ENCODE data around the gene MTRFR. TPM values are rescaled to one million over a fixed set of nuclear protein-coding genes. Genes with fewer than 3 reads are reported as not detected.
"Not testable (repeated sequence)": the region's sequence is repeated elsewhere in the genome, so short reads cannot be mapped to it uniquely, and the experiment has no call there.

The MTRFR gene
- total and polyA plus RNA-seq, 2 donors (not counting 1 experiment from before 2014, with no cell fraction given) = 18.7 to 45.5 TPM

- peaks cover 41% of the 10 kb centered on the region for H3K4me1 Mint-ChIP-seq
- no peaks in the 10 kb centered on the region for H3K9me3 Mint-ChIP-seq (ENCODE audit: insufficient read depth)
- POLR2A ChIA-PET = no interaction called here
- TF ChIP-seq EZH2 (IDR thresholded peaks at IDR 0.05; ENCODE audit: borderline replicate concordance, insufficient read depth, low read depth, low read length, poor library complexity, severe bottlenecking) = no peak
- TF ChIP-seq, protein P1, sequence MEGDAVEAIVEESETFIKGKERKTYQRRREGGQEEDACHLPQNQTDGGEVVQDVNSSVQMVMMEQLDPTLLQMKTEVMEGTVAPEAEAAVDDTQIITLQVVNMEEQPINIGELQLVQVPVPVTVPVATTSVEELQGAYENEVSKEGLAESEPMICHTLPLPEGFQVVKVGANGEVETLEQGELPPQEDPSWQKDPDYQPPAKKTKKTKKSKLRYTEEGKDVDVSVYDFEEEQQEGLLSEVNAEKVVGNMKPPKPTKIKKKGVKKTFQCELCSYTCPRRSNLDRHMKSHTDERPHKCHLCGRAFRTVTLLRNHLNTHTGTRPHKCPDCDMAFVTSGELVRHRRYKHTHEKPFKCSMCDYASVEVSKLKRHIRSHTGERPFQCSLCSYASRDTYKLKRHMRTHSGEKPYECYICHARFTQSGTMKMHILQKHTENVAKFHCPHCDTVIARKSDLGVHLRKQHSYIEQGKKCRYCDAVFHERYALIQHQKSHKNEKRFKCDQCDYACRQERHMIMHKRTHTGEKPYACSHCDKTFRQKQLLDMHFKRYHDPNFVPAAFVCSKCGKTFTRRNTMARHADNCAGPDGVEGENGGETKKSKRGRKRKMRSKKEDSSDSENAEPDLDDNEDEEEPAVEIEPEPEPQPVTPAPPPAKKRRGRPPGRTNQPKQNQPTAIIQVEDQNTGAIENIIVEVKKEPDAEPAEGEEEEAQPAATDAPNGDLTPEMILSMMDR (IDR thresholded peaks at IDR 0.05) = no peak
- H3K27ac Mint-ChIP-seq = peak overlapping the region; percentile 6
- peaks cover 0 to 20% of the 10 kb centered on the region in 2 experiments for H3K36me3 ChIP-seq (replicated peaks in 1 of 2; ENCODE audit: control extremely low read depth in 1 of 2, control insufficient read depth in 1 of 2, extremely low read depth in 1 of 2, insufficient read depth in 2 of 2, low read length in 1 of 2)
- no peaks in the 10 kb centered on the region for H3K27me3 ChIP-seq (replicated peaks in 1 of 4; ENCODE audit: control extremely low read depth in 1 of 4, control insufficient read depth in 3 of 4, insufficient read depth in 4 of 4, low read length in 3 of 4)
- H3K27me3 Mint-ChIP-seq = no peaks in the 10 kb centered on the region
- CTCF ChIA-PET = interaction anchor here (8.0 kb wide), 1 partner anchor 200 kb away, joined by 212 read pairs; no protein-coding TSS in a partner anchor
- H3K4me2 ChIP-seq (replicated peaks; ENCODE audit: low read depth, low read length, poor library complexity, severe bottlenecking) = no peak overlapping the region
- no peak overlapping the region for H3K4me3 Mint-ChIP-seq
- peaks cover 76% of the 10 kb centered on the region for H4K20me1 ChIP-seq (ENCODE audit: control insufficient read depth, insufficient read depth, low read length, poor library complexity, severe bottlenecking)
- no peak overlapping the region for H3K27ac ChIP-seq (ENCODE audit: low read length in 2 of 2)
- no peak overlapping the region for H2AFZ ChIP-seq (ENCODE audit: insufficient read depth, low read depth, low read length, poor library complexity, severe bottlenecking)
- intact Hi-C loops (cut with micrococcal nuclease) = no loop called here
- H3K4me3 ChIP-seq (ENCODE audit: control extremely low read depth in 1 of 5, extremely low read depth in 1 of 5, insufficient read depth in 1 of 5, low read depth in 2 of 5, low read length in 4 of 5) = no peak overlapping the region
- H3K9me3 ChIP-seq (ENCODE audit: control extremely low read depth in 1 of 3, control insufficient read depth in 2 of 3, insufficient read depth in 1 of 3, low read length in 2 of 3) = peaks cover 0 to 4% (median 0%) of the 10 kb centered on the region in 3 donors
- no peak for DNase-seq
- peaks cover 90% of the 10 kb centered on the region for H3K79me2 ChIP-seq (ENCODE audit: control insufficient read depth, insufficient read depth, low read length)
- no peak for ATAC-seq (ENCODE audit: low read depth)
- 92% methylated on average over 4 of the region's 7 CpGs for WGBS (ENCODE audit: insufficient coverage)
- no peak overlapping the region for H3K9ac ChIP-seq (ENCODE audit: low read length)
- peaks cover 11 to 13% of the 10 kb centered on the region in 2 donors for H3K4me1 ChIP-seq (ENCODE audit: control insufficient read depth in 2 of 2, insufficient read depth in 2 of 2, low read length in 2 of 2)
These were observed 10.5 kb downstream of the MTRFR start for GRCh38 chr12:123243671-123244262.

DNA sequence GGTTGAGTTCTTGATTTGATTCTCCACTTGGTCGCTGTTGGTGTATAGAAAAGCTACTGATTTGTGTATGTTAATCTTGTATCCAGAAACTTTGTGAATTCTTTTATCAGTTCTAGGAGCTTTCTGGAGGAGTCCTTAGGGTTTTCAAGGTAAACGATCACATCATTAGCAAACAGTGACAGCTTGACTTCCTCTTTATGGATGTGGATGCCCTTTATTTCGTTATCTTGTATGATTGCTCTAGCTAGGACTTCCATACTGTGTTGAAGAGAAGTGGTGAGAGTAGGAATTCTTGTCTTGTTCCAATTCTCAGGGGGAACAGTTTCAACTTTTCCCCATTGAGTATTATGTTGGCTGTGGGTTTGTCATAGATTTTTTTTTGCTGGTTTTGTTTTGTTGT lies 12.4 kb downstream of the MTRFR start:
- ChIA-PET CTCF (interaction anchor here (1.4 kb wide), 1 partner anchor 9 kb away, joined by 4 read pairs; no protein-coding TSS in a partner anchor), POLR2A (interaction anchor here (0.6 to 0.9 kb wide), 2 partner anchors 113 to 138 kb away, joined by 3 to 7 read pairs; partner anchors contain the start of gene KMT5A)
- Histone ChIP-seq H2AFZ (ENCODE audit: insufficient read depth, low read depth, low read length, poor library complexity, severe bottlenecking) (no peak overlapping the region), H3K36me3 (replicated peaks in 1 of 2; ENCODE audit: control extremely low read depth in 1 of 2, control insufficient read depth in 1 of 2, extremely low read depth in 1 of 2, insufficient read depth in 2 of 2, low read length in 1 of 2) (peaks cover 0 to 20% of the 10 kb centered on the region in 2 experiments), H3K4me2 (replicated peaks; ENCODE audit: low read depth, low read length, poor library complexity, severe bottlenecking) (no peak overlapping the region), H4K20me1 (ENCODE audit: control insufficient read depth, insufficient read depth, low read length, poor library complexity, severe bottlenecking) (peaks cover 78% of the 10 kb centered on the region), H3K79me2 (ENCODE audit: control insufficient read depth, insufficient read depth, low read length) (peaks cover 93% of the 10 kb centered on the region), H3K9ac (ENCODE audit: low read length) (no peak overlapping the region), H3K27ac (ENCODE audit: low read length in 2 of 2) (peak overlapping the region in 1 of 2 donors; percentile 41), H3K4me1 (ENCODE audit: control insufficient read depth in 2 of 2, insufficient read depth in 2 of 2, low read length in 2 of 2) (peaks cover 11 to 14% of the 10 kb centered on the region in 2 donors), H3K4me3 (ENCODE audit: control extremely low read depth in 1 of 5, extremely low read depth in 1 of 5, insufficient read depth in 1 of 5, low read depth in 2 of 5, low read length in 4 of 5) (no peak overlapping the region), H3K9me3 (ENCODE audit: control extremely low read depth in 1 of 3, control insufficient read depth in 2 of 3, insufficient read depth in 1 of 3, low read length in 2 of 3) (peaks cover 0 to 4% (median 0%) of the 10 kb centered on the region in 3 donors), H3K27me3 (replicated peaks in 1 of 4; ENCODE audit: control extremely low read depth in 1 of 4, control insufficient read depth in 3 of 4, insufficient read depth in 4 of 4, low read length in 3 of 4) (no peaks in the 10 kb centered on the region)
- DNase-seq = no peak
- WGBS (ENCODE audit: insufficient coverage) = 100% methylated on average over 1 of the region's 3 CpGs
- Mint-ChIP-seq H3K9me3 (ENCODE audit: insufficient read depth) (no peaks in the 10 kb centered on the region), H3K27me3 (no peaks in the 10 kb centered on the region), H3K27ac (peak overlapping the region; percentile 59), H3K4me3 (no peak overlapping the region), H3K4me1 (peaks cover 46% of the 10 kb centered on the region)
- intact Hi-C loops (cut with micrococcal nuclease) = no loop called here
- no peak for TF ChIP-seq EZH2 (IDR thresholded peaks at IDR 0.05; ENCODE audit: borderline replicate concordance, insufficient read depth, low read depth, low read length, poor library complexity, severe bottlenecking)
- TF ChIP-seq, protein P1 (IDR thresholded peaks at IDR 0.05) = no peak
- no peak for ATAC-seq (ENCODE audit: low read depth)

GRCh38 chr12:123248129-123248528 lies 14.9 kb downstream of the MTRFR start:
- H3K4me3 Mint-ChIP-seq; H2AFZ ChIP-seq (ENCODE audit: insufficient read depth, low read depth, low read length, poor library complexity, severe bottlenecking); H3K27me3 ChIP-seq (replicated peaks in 1 of 4; ENCODE audit: control extremely low read depth in 1 of 4, control insufficient read depth in 3 of 4, insufficient read depth in 4 of 4, low read length in 3 of 4); intact Hi-C loops (cut with micrococcal nuclease); H3K9ac ChIP-seq (ENCODE audit: low read length); H3K9me3 Mint-ChIP-seq (ENCODE audit: insufficient read depth); H3K9me3 ChIP-seq (ENCODE audit: control extremely low read depth in 1 of 3, control insufficient read depth in 2 of 3, insufficient read depth in 1 of 3, low read length in 2 of 3); H3K27ac Mint-ChIP-seq; ATAC-seq (ENCODE audit: low read depth); DNase-seq; POLR2A ChIA-PET; H3K4me3 ChIP-seq (ENCODE audit: control extremely low read depth in 1 of 5, extremely low read depth in 1 of 5, insufficient read depth in 1 of 5, low read depth in 2 of 5, low read length in 4 of 5); H3K27me3 Mint-ChIP-seq; H3K4me2 ChIP-seq (replicated peaks; ENCODE audit: low read depth, low read length, poor library complexity, severe bottlenecking); H3K4me1 ChIP-seq (ENCODE audit: control insufficient read depth in 2 of 2, insufficient read depth in 2 of 2, low read length in 2 of 2); H3K27ac ChIP-seq (ENCODE audit: low read length in 2 of 2): not testable (repeated sequence)
- peaks cover 44% of the 10 kb centered on the region for H3K4me1 Mint-ChIP-seq
- Histone ChIP-seq H4K20me1 (ENCODE audit: control insufficient read depth, insufficient read depth, low read length, poor library complexity, severe bottlenecking) (peaks cover 80% of the 10 kb centered on the region), H3K79me2 (ENCODE audit: control insufficient read depth, insufficient read depth, low read length) (peaks cover 91% of the 10 kb centered on the region), H3K36me3 (replicated peaks in 1 of 2; ENCODE audit: control extremely low read depth in 1 of 2, control insufficient read depth in 1 of 2, extremely low read depth in 1 of 2, insufficient read depth in 2 of 2, low read length in 1 of 2) (peaks cover 0 to 13% of the 10 kb centered on the region in 2 experiments)
- CTCF ChIA-PET = interaction anchor here (2.2 to 3.5 kb wide), 2 partner anchors 10 to 205 kb away, joined by 8 to 17 read pairs; no protein-coding TSS in a partner anchor
- WGBS (ENCODE audit: insufficient coverage) = 100% methylated on average over 2 of the region's 2 CpGs

Measured in B cell (primary cell).